Measurements from ENCODE around the gene HRCT1.

Gene HRCT1

DNA sequence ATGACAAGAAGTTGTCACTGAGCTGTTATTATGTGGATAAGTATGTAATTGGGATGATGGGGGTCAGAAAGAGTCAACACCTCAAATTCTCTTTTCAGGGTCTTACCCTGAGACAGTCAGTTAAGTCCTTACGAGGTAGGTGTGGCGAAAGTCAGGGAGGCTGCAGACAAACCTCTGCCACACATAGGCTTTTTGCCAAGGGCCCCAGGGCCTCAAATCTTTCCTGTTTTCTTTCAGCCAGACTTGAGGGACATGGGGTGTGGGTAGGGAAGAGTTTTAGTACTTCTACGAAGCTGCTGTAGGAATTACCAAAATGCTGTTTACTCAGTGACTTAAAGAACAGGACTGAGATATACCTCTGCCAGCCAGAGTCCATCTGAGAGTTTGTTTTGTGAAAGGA is 38.2 kb downstream of the HRCT1 start:
- DNase-seq (ENCODE audit: low spot score), result no peak

DNA sequence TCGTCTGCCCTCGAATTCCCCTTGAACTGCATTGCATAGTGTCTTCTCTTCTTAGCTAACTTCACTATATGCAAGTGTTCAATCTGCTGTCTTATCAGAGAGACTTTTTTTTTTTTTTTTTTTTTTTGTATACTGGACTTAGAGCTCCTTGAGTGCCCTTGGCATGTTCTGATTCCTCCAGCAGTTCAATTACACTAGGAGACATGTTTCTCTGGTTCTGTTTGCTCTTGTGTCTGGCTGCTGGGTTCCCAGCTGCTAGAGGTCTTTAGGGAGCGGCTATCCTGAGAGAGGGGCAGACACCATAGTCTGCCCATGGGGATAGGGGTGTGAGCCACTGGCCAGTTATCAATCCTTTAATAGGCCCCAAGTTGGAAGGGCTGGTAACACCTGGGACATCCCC is 38.8 kb downstream of the HRCT1 start:
- DNase-seq (ENCODE audit: low spot score), result no peak

DNA sequence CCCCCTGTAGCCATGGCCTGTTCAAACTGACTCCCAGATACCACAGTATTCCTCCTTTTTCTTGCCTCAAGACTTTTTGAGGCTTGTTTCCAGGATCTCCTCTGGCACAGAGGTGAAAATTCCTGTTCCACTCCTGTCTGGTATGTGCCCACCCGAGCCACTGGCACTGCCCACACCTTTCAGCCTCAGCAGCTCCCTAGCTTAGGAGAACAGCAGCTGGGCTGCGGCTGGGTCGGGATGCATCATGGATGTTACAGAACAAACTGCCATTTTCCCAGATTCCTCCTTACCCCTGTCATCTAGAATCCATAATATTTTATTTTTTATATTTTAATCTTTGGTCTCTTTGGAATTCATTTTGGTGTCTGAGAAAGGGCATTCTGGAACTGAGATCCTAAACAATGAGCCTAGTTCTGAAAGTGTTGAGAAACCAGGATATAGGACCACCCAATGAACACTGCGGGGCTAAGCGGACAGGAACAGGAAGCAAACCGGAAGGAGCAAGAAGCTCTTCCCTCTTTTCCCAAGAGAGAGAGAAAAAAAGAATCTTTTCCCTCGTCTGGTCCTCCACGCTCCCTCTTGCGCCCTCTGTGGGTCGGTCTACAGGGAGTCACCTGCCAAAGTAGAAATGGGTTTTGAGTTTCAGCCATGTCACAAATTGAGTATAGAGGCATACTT is 39.5 kb downstream of the HRCT1 start:
- DNase-seq (ENCODE audit: low spot score), result peak; percentile 60

DNA sequence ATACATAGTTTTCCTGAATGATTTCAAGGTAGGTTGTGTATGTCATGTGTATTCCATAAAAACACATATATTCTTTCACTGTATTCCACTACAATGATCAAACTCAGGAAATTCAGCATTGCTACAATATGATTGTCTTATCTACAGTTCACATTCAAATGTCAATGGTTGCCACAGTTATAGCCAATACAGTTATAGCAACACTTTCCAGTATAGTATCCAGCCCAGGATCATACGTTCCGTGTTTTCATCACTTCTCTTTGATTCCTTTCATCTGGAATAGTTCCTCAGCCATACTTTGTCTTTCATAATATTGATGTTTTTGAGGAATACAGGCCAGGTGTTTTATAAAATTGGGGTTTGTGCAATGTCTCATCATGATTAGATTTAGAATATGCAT is 42.4 kb downstream of the HRCT1 start:
- no peak for DNase-seq (ENCODE audit: low spot score)

DNA sequence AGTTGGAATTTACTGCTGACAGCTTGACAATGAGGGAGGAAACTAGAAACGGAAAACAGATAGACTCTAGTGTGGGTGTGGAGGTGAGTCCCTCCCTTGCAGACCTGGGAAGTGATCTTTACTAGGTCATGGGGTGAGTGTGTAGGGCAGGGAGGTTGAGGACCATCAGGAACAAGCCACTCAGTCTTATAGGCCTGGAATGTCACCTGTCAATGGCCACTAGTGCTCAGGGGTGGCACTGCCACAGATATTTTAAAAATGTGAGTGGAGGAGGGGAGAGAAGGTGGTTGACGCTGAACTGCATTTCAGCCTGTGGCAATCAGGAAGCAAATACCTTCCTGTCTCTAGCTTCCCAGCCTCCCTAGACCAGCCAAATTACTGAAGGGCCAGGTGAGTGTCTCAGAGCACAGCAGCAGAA is 42.9 kb downstream of the HRCT1 start:
- no peak for DNase-seq (ENCODE audit: low spot score)

DNA sequence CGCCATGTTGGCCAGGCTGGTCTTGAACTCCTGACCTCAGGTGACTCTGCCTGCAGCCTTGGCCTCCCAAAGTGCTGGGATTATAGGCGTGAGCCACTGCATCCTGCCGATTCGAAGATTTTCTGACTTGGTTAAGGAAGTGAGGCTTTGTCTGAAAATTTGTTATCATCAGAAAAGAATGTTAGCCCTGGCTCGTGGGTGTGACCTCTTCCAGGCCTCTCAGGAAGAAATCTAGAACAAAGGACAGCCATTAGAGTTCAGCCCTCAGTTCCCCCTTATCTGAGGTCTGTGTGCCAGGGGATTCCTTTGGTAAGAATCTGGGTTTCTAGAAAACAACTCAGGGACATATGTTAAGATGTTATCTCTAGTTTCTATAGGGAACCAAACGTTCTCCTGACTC is 45.7 kb downstream of the HRCT1 start:
- no peak for DNase-seq (ENCODE audit: low spot score)

DNA sequence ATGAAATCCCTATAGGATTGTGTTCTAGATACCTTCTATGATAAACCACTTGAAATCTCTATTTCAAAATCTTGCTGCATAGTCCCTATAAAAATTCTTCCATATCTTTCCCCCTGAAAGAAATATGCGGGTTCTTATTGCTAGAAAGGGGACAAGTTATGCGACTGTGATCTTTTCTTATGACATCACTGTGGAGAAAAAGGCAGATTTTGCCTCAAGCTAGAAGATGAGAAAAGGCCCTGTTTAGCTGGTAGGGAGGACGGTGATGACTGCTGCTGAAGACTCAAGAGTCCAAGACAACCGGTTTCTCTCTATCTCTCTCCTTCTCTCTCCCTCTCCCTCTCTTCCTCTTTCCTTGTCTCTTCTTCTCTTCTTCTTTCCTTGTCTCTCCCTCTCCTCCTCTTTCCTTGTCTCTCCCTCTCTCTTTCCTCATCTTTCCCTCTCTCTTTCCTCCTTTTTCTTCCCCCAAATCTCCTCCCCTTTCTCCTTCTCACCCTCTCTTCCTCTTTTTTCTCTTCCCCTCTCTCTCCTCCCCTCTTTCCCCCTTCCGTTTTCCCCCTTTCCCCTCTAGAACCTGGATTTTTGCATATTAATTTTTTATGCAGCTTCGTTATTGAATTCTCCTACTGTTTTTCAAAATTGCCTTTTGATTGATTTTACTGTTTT is 46.7 kb downstream of the HRCT1 start:
- no peak for DNase-seq (ENCODE audit: low spot score)

DNA sequence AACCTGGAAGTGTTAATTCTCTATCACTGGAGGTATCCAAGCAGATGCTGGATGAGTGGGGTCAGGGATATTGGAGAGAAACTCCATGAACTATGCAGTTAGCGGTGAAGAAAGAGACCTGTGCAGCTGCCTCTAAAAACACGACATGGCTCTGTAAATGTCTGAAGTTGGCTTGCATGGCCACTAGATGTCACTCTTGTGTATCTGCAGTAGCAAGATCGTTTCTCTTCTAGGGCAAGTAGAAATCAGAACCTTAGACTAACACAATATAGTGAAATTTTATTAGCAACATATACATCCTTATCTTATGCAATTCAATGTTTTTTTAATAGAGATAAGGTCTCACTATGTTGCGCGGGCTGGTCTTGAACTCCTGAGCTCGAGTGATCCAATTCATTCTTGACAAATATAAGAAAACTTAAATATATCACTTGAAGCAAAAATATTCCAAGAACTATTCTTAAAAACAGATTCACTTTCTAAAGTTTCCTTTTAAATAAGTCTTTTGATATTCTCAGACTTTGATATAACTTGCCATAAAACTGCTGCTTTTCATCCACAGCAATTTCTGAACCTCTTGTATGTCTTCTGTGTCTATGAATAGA is 49.0 kb downstream of the HRCT1 start:
- DNase-seq (ENCODE audit: low spot score), result peak; percentile 64

DNA sequence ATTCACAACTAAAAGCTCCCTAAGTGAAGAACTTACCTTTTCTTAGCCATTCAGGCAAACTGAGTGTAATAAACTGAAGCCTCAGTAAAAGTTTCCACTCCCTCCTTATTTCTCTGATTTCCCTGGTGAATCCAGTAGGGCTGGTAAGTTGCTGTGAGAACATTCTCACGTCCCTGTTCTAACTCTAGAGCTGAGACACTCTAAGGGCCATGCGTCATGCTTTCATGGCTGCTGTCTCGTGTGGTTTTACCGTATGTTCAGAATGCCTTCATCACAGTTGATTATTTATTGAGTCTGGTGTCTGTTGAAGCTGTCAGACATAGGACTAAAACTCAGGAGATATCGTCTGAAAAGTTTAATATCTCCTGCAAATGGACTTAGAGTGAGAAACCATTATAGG is 50.6 kb downstream of the HRCT1 start:
- no peak for DNase-seq (ENCODE audit: low spot score)

Measured in CD4-positive, alpha-beta T cell treated with Interleukin-15 for 4 hours (primary cell).